Progenitor cell of endocrine pancreas (in vitro differentiated cells): ENCODE results near the gene HACD2. TPM values are rescaled to one million over a fixed set of nuclear protein-coding genes. Genes with fewer than 3 reads are reported as not detected.

Experiments used
- DNase-seq: peaks from one replicate; pipeline ENCODE4 v3.0.0; 2021; ENCODE audit warnings: low spot score; ENCODE audit not compliant: unreplicated experiment
- H3K27ac Mint-ChIP-seq: 2 replicates; pipeline ENCODE4 v1.8.0; 2021; ENCODE audit warnings: mild to moderate bottlenecking, moderate library complexity, mixed read lengths
- H3K27me3 Mint-ChIP-seq: 2 replicates; pipeline ENCODE4 v1.8.0; 2021; ENCODE audit warnings: mixed read lengths
- H3K36me3 Mint-ChIP-seq: 2 replicates; pipeline ENCODE4 v1.8.0; 2022; ENCODE audit warnings: mixed read lengths; ENCODE audit not compliant: insufficient read depth
- H3K4me1 Mint-ChIP-seq: 2 replicates; pipeline ENCODE4 v1.8.0; 2021; ENCODE audit warnings: low read depth, mixed read lengths
- H3K4me3 Mint-ChIP-seq: 2 replicates; pipeline ENCODE4 v1.8.0; 2021; ENCODE audit warnings: low read depth, mild to moderate bottlenecking, moderate library complexity, mixed read lengths
- H3K9me3 Mint-ChIP-seq: 2 replicates; pipeline ENCODE4 v1.8.0; 2021; ENCODE audit warnings: low read depth, mixed read lengths
- total RNA-seq: library from RNA; stranded (reverse); gene quantifications from 2 replicates; pipeline ENCODE4 v1.2.1, GENCODE V29; 2021
- TF ChIP-seq, protein P1 (sequence below): fragments of 200-600 bp; sonication (generic); IDR thresholded peaks from one replicate; pipeline ENCODE4 v1.5.0; 2021; ENCODE audit warnings: antibody characterized with exemption, mild to moderate bottlenecking; ENCODE audit not compliant: unreplicated experiment

Gene HACD2
- total RNA-seq, 1 donor from 2014 or later = 57.6 TPM

DNA sequence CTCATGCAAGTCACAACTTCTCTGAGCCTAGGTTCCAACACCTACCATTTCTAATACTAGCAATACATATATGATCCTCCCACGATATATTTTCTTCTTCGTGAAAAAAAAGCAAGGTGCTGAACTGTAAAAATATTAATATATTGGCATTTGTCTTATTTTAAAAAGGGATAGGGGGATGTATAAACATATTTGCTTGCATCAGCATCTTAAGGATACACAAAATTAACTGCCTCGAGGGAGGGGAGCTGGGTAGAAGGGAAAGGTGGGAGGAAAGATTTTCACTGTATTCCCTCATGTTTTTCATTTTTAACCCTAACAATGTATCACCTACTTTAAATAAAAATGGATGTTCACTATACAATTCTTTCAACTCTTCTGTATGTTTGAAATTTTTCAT is 1.3 kb downstream of the HACD2 start:
- TF ChIP-seq, protein P1, sequence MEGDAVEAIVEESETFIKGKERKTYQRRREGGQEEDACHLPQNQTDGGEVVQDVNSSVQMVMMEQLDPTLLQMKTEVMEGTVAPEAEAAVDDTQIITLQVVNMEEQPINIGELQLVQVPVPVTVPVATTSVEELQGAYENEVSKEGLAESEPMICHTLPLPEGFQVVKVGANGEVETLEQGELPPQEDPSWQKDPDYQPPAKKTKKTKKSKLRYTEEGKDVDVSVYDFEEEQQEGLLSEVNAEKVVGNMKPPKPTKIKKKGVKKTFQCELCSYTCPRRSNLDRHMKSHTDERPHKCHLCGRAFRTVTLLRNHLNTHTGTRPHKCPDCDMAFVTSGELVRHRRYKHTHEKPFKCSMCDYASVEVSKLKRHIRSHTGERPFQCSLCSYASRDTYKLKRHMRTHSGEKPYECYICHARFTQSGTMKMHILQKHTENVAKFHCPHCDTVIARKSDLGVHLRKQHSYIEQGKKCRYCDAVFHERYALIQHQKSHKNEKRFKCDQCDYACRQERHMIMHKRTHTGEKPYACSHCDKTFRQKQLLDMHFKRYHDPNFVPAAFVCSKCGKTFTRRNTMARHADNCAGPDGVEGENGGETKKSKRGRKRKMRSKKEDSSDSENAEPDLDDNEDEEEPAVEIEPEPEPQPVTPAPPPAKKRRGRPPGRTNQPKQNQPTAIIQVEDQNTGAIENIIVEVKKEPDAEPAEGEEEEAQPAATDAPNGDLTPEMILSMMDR = no peak
- Mint-ChIP-seq H3K9me3 (no peaks in the 10 kb centered on the region), H3K27me3 (no peaks in the 10 kb centered on the region), H3K4me1 (peaks cover 31% of the 10 kb centered on the region), H3K27ac (peak overlapping the region; percentile 92), H3K36me3 (peaks cover 17% of the 10 kb centered on the region), H3K4me3 (no peak overlapping the region)
- DNase-seq = no peak

- Mint-ChIP-seq H3K27me3 (no peaks in the 10 kb centered on the region), H3K9me3 (no peaks in the 10 kb centered on the region), H3K4me3 (peak overlapping the region; percentile 48), H3K4me1 (peaks cover 27% of the 10 kb centered on the region), H3K36me3 (peaks cover 18% of the 10 kb centered on the region), H3K27ac (no peak overlapping the region)
- TF ChIP-seq, protein P1 = no peak
- DNase-seq = no peak
Measured at GRCh38 chr3:123582315-123582714, 2.5 kb downstream of the HACD2 start.

DNA sequence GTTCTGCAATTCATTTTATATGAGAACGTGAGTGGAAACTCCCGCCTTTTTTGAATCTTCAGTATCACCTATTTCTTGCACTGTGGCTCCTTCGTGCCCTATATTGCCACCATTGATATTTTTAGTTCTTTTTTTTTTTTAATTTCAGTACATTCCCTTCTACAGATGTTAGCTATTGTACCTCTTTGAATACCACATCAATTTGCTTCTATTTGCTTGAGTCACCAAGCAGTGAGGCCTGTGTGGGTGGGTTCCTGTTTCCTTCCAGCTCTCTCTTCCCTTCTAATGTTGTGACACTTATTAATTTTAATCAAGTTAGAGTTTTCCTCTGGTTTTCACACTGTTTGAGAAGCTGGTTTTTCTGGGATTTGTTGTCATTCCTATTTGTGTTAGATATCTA is 8.7 kb downstream of the HACD2 start:
- Mint-ChIP-seq H3K9me3 (no peaks in the 10 kb centered on the region), H3K36me3 (peaks cover 22% of the 10 kb centered on the region), H3K4me1 (peaks cover 3% of the 10 kb centered on the region), H3K27me3 (no peaks in the 10 kb centered on the region), H3K27ac (no peak overlapping the region), H3K4me3 (no peak overlapping the region)
- TF ChIP-seq, protein P1 = no peak
- no peak for DNase-seq

DNA sequence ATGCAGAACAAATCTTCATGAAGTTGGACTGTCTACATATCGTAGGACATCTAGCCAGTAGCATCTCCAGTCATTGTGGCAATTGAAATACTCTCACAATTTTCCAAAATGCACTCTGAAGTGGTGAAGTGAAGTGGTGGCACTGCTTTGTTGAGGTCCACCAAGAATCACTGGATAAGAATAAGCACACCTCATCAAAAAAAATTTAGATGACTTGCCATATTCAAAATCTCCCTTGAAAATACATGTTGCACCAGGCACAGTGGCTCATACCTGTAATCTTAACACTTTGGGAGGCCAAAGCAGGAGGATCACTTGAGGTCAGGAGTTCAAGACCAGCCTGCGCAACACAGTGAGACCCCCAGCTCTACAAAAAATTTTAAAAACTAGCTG is 12.9 kb downstream of the HACD2 start:
- Mint-ChIP-seq H3K9me3 (no peaks in the 10 kb centered on the region), H3K36me3 (peaks cover 14% of the 10 kb centered on the region), H3K27me3 (no peaks in the 10 kb centered on the region), H3K27ac (peak overlapping the region; percentile 24), H3K4me3 (no peak overlapping the region), H3K4me1 (peaks cover 8% of the 10 kb centered on the region)
- no peak for DNase-seq
- TF ChIP-seq, protein P1 = no peak

DNA sequence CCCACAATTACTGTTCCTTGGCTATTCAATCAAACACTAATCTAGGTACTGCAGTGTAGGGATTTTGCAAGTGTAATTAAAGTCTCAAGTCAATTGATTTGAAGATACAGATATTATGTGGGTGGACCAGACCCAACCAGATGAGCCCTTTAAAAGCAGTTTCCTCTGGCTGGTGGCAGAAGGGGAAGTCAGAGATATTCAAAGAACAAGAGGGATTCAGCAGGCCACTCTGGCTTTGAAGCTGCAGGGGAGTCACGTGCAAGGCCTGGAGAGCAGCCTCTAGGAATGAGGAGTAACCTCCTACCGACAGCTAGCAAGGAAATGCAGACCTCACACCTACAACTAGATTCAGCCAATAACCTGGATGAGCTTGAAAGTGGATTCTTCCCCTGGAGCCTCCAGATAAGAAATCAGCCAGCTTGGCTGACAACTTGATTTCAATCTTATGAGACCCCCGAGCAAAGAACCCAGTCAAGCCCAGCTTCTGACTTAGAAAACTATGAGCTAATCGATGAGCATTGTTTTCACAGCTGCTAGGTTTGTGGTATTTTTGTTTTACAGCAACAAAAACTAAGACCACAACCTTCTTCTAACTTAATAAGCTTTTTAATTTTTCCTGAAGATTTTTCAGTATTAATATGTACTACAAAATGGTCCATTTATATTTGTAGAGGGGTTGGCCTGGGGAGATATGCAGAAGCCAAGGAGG is 13.4 kb downstream of the HACD2 start:
- Mint-ChIP-seq H3K9me3 (no peaks in the 10 kb centered on the region), H3K4me1 (peaks cover 5% of the 10 kb centered on the region), H3K27me3 (no peaks in the 10 kb centered on the region), H3K36me3 (peaks cover 9% of the 10 kb centered on the region), H3K27ac (no peak overlapping the region), H3K4me3 (no peak overlapping the region)
- TF ChIP-seq, protein P1 = no peak
- no peak for DNase-seq
